Loucy (cell line): ENCODE measurements around the gene MYCL.
A peak's percentile ranks its signal among the peaks of the same experiment; 100 is the strongest.

Experiments used
- H2AFZ ChIP-seq: fragments of 200-600 bp; sonication (generic); 2 replicates; pipeline ENCODE4 v1.6.0; 2016; ENCODE audit warnings: antibody characterized with exemption, mild to moderate bottlenecking, low read length, moderate library complexity
- H3F3A ChIP-seq: fragments of 200-600 bp; 2 replicates; pipeline ENCODE4 v1.6.0; 2016; ENCODE audit warnings: antibody characterized with exemption, low read depth, mild to moderate bottlenecking
- H3K27me3 ChIP-seq: fragments of 200-600 bp; sonication (generic); 2 replicates; pipeline ENCODE4 v1.6.1; 2014; ENCODE audit warnings: low read length, mild to moderate bottlenecking; ENCODE audit not compliant: insufficient read depth, poor library complexity, severe bottlenecking
- H3K36me3 ChIP-seq: fragments of 200-600 bp; sonication (generic); 2 replicates; pipeline ENCODE4 v1.6.1; 2016; ENCODE audit warnings: low read length; ENCODE audit not compliant: insufficient read depth
- H3K4me1 ChIP-seq: fragments of 200-600 bp; sonication (generic); 2 replicates; pipeline ENCODE4 v1.5.1; 2014; ENCODE audit warnings: low read length, mild to moderate bottlenecking; ENCODE audit not compliant: insufficient read depth, poor library complexity, severe bottlenecking
- H3K4me2 ChIP-seq: fragments of 200-600 bp; sonication (generic); 2 replicates; pipeline ENCODE4 v1.6.0; 2014; ENCODE audit warnings: antibody characterized with exemption, low read length, low read depth, mild to moderate bottlenecking; ENCODE audit not compliant: poor library complexity, severe bottlenecking
- H3K4me3 ChIP-seq: fragments of 200-600 bp; sonication (generic); 2 replicates; pipeline ENCODE4 v1.5.1; 2014; ENCODE audit warnings: low read length, mild to moderate bottlenecking, mixed read lengths; ENCODE audit not compliant: poor library complexity, severe bottlenecking
- H3K79me2 ChIP-seq: fragments of 200-600 bp; sonication (generic); 2 replicates; pipeline ENCODE4 v1.6.1; 2014; ENCODE audit warnings: low read length; ENCODE audit not compliant: insufficient read depth
- H3K9ac ChIP-seq: fragments of 200-600 bp; sonication (generic); 2 replicates; pipeline ENCODE4 v1.6.0; 2014; ENCODE audit warnings: mild to moderate bottlenecking, low read depth, low read length, moderate library complexity; ENCODE audit not compliant: poor library complexity, severe bottlenecking
- H3K9me2 ChIP-seq: fragments of 200-600 bp; sonication (generic); replicated peaks from 2 replicates; pipeline ENCODE4 v1.6.1; 2016; ENCODE audit warnings: low read depth, low read length, mixed read lengths
- H3K9me3 ChIP-seq: fragments of 200-600 bp; sonication (generic); 2 replicates; pipeline ENCODE4 v1.6.1; 2014; ENCODE audit warnings: mild to moderate bottlenecking, antibody characterized with exemption, low read length, low read depth; ENCODE audit not compliant: insufficient read depth
- H4K20me1 ChIP-seq: fragments of 200-600 bp; sonication (generic); 2 replicates; pipeline ENCODE4 v1.6.0; 2014; ENCODE audit warnings: antibody characterized with exemption, low read length, mild to moderate bottlenecking; ENCODE audit not compliant: insufficient read depth, poor library complexity, severe bottlenecking
- EZH2phosphoT487 ChIP-seq: fragments of 200-600 bp; IDR thresholded peaks from 2 replicates; pipeline ENCODE4 v1.6.1; 2018; ENCODE audit warnings: antibody characterized with exemption, mild to moderate bottlenecking, moderate library complexity, borderline replicate concordance
- TF ChIP-seq, protein P1 (sequence below): fragments of 200-600 bp; sonication (generic); conservative IDR thresholded peaks from 2 replicates; pipeline ENCODE4 v1.5.1; 2014; ENCODE audit warnings: mild to moderate bottlenecking, antibody characterized with exemption, low read length

MYCL gene, protein sequence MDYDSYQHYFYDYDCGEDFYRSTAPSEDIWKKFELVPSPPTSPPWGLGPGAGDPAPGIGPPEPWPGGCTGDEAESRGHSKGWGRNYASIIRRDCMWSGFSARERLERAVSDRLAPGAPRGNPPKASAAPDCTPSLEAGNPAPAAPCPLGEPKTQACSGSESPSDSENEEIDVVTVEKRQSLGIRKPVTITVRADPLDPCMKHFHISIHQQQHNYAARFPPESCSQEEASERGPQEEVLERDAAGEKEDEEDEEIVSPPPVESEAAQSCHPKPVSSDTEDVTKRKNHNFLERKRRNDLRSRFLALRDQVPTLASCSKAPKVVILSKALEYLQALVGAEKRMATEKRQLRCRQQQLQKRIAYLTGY

DNA sequence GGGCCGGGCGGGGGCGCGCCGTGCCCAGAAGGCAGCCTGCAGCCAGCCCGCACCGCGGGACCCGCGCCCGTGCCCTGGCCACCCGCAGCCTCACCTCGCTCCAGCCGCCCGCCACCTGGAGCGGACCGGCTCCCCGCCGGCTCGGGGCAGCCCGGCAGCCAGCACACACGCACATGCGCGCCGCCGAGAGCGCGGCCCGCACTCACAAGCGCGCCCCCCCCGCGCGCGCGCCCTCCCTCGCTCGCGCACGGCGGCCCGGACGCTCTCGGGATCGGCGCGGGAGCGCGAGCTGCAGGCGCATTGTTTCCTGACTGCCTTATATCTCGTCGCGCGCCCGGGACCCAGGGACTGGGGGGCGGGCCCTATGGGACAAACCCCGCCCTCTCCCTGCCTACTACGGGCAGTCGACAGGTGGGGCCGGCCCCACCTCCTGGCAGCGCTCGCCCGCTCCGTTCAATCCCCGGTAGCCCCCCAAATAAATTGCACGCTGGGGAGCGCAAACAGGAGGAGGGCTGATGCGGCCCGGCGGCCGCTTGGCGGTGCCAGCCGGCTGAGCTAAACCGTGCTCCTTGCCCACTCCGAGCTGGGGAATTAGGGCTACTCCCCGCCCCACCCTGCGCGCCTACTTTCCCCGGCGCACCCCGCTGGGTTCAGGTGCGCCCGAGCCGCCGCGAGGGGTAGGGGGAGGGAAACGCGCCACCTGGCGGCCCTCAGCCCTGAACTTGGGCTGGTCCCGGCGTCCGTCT is at the start of gene MYCL:
MYCL (minus strand) TSS at position 204 of the 746 bp plus-strand sequence. CDS start 483 bp downstream, outside the sequence.
- Histone ChIP-seq H3K9me2 (no peaks in the 10 kb centered on the region), H3K27me3 (peaks cover 13% of the 10 kb centered on the region), H4K20me1 (no peaks in the 10 kb centered on the region), H3K9me3 (no peaks in the 10 kb centered on the region), H2AFZ (peak within 1 kb of the TSS; percentile 84), H3K36me3 (no peaks in the 10 kb centered on the region), H3K79me2 (no peaks in the 10 kb centered on the region), H3K9ac (peak within 1 kb of the TSS; percentile 44), H3K4me3 (peak within 1 kb of the TSS; percentile 75), H3F3A (no peaks in the 10 kb centered on the region), H3K4me2 (peak within 1 kb of the TSS; percentile 92), H3K4me1 (peaks cover 4% of the 10 kb centered on the region)
- TF ChIP-seq, protein P1, sequence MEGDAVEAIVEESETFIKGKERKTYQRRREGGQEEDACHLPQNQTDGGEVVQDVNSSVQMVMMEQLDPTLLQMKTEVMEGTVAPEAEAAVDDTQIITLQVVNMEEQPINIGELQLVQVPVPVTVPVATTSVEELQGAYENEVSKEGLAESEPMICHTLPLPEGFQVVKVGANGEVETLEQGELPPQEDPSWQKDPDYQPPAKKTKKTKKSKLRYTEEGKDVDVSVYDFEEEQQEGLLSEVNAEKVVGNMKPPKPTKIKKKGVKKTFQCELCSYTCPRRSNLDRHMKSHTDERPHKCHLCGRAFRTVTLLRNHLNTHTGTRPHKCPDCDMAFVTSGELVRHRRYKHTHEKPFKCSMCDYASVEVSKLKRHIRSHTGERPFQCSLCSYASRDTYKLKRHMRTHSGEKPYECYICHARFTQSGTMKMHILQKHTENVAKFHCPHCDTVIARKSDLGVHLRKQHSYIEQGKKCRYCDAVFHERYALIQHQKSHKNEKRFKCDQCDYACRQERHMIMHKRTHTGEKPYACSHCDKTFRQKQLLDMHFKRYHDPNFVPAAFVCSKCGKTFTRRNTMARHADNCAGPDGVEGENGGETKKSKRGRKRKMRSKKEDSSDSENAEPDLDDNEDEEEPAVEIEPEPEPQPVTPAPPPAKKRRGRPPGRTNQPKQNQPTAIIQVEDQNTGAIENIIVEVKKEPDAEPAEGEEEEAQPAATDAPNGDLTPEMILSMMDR: peak; percentile 76
- no peak for TF ChIP-seq EZH2phosphoT487

DNA sequence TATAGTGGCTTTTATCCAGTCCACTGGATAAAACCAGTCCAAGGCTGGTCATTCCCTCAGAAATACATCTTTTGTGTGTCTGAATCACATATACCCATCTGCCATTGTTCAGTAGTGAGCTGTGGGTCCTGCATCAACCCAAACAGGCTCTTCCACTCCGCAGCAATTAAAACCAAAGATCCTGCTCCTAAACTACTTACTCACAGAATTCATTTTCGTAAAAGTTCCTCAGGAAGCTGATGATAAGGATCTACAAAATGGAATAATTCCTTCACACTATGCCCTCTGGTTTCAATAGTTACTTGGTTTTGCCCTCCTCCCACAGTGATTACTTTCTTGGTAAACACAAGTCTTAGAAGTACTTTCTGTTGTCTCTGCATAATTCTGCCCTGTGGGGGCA is 48.2 kb upstream of the MYCL start:
- Histone ChIP-seq H3K79me2 (no peaks in the 10 kb centered on the region), H3K27me3 (no peaks in the 10 kb centered on the region), H3K9me2 (no peaks in the 10 kb centered on the region), H3K4me2 (no peak overlapping the region), H4K20me1 (no peaks in the 10 kb centered on the region), H3K4me1 (peaks cover 5% of the 10 kb centered on the region), H3K9me3 (no peaks in the 10 kb centered on the region), H3F3A (no peaks in the 10 kb centered on the region), H2AFZ (no peak overlapping the region), H3K36me3 (no peaks in the 10 kb centered on the region), H3K9ac (no peak overlapping the region), H3K4me3 (no peak overlapping the region)
- TF ChIP-seq, protein P1: peak; percentile 28; the same call in 1 of the 2 replicates
- TF ChIP-seq EZH2phosphoT487: no peak

DNA sequence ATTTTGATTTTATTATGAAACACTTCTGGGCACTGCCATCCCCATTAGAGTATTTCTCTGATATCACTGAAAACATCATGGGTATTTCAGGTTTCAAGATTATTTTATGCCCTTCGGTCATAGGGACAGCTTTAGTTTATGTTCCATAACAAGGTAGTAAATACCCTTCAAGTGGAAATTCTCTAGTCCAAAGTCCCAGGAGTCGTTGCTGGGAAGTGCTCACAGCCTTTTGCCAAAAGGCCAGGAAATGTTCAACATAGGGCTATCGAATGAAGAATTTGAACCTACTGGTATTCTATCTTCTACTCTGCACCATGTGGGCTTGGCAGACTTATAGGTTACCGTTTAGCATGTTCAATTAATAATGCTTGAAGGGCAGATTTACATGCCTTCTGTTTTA is 45.5 kb upstream of the MYCL start:
- no peak for TF ChIP-seq EZH2phosphoT487
- TF ChIP-seq, protein P1: no peak
- Histone ChIP-seq H3K79me2 (no peaks in the 10 kb centered on the region), H3K4me1 (no peaks in the 10 kb centered on the region), H3F3A (no peaks in the 10 kb centered on the region), H3K9me3 (no peaks in the 10 kb centered on the region), H2AFZ (no peak overlapping the region), H3K9ac (no peak overlapping the region), H3K4me3 (no peak overlapping the region), H3K4me2 (no peak overlapping the region), H3K27me3 (no peaks in the 10 kb centered on the region), H3K36me3 (no peaks in the 10 kb centered on the region), H3K9me2 (no peaks in the 10 kb centered on the region), H4K20me1 (no peaks in the 10 kb centered on the region)
